Heart right ventricle (tissue), 16 donors: ENCODE measurements around the gene SSTR3. TPM values are rescaled to one million over a fixed set of nuclear protein-coding genes. Genes with fewer than 3 reads are reported as not detected.
A peak's percentile ranks its signal among the peaks of the same experiment; 100 is the strongest.

Experiments
- ATAC-seq, 8 donors: fragments of 200-7000 bp; cut with Tn5 transposase; one replicate each; pipeline ENCODE4 v1.9.1; 2020; ENCODE audit warnings: mild to moderate bottlenecking in 8 of 8, moderate library complexity in 8 of 8, moderate number of reproducible peaks in 1 of 8
- DNase-seq, 2 donors: peaks; one replicate each; pipeline ENCODE4 v3.0.0-alpha.2; 2020
- H3K27ac ChIP-seq, 10 donors: fragments of 200-600 bp; sonication (generic) in 2 of 10; one replicate each; pipeline versions ENCODE4 v1.5.0 to v1.8.0; 2020 to 2022; ENCODE audit warnings: mild to moderate bottlenecking in 3 of 10
- H3K27me3 ChIP-seq, 7 donors: fragments of 200-600 bp; one replicate each; pipeline ENCODE4 v1.8.0; 2021 to 2022; ENCODE audit warnings: mild to moderate bottlenecking in 2 of 7
- H3K36me3 ChIP-seq, 9 donors: fragments of 200-600 bp; sonication (generic) in 1 of 9; one replicate each; pipeline versions ENCODE4 v1.5.0 to v1.8.0; 2020 to 2022; ENCODE audit warnings: mild to moderate bottlenecking in 2 of 9
- H3K4me1 ChIP-seq, 9 donors: fragments of 200-600 bp; sonication (generic) in 1 of 9; one replicate each; pipeline versions ENCODE4 v1.5.0 to v1.8.0; 2020 to 2022; ENCODE audit warnings: mild to moderate bottlenecking in 4 of 9
- H3K4me3 ChIP-seq, 10 donors: fragments of 200-600 bp; sonication (generic) in 2 of 10; one replicate each; pipeline versions ENCODE4 v1.5.0 to v1.8.0; 2020 to 2022; ENCODE audit warnings: mild to moderate bottlenecking in 7 of 10, moderate library complexity in 2 of 10
- H3K9me3 ChIP-seq, 11 donors: fragments of 200-600 bp in 10 of 11; sonication (generic) in 2 of 11; one replicate each; pipeline versions ENCODE4 v1.5.0 to v1.8.0; 2013 to 2022; ENCODE audit warnings: mild to moderate bottlenecking in 2 of 11, control low read depth in 1 of 11, moderate library complexity in 1 of 11
- WGBS, 2 donors: extraction: QIAGEN DNeasy Blood & Tissue Kit; methylation state at CpG; one replicate each; pipeline ENCODE4 v1.1.7; 2013; ENCODE audit warnings: inconsistent platforms in 1 of 2; 5-methylcytosine and 5-hydroxymethylcytosine counted together
- intact Hi-C, 10 donors: fragments of 100-400 bp; cut with DNase I; formaldehyde crosslinking; loops; one replicate each; pipeline versions ENCODE4 v1.11.1 to v1.14.2; 2022
- polyA plus RNA-seq, 2 donors: library from polyadenylated mRNA; stranded (reverse); fragments of 200-250 nt; gene quantifications; one replicate each; pipeline ENCODE4 v1.2.3, GENCODE V29; 2013
- total RNA-seq, 10 donors: library from RNA; stranded (reverse); fragmentation: NEBNext Ultra II Directional in 3 of 10; extraction: Animal tissue kit (Norgen Biotek cat#: 25700) in 3 of 10; gene quantifications; one replicate each; pipeline versions ENCODE4 v1.2.1 to v1.2.4, GENCODE V29; 2021 to 2023
- TF ChIP-seq, protein P1 (sequence below), 9 donors: fragments of 200-600 bp; sonication (generic) in 2 of 9; IDR thresholded peaks; one replicate each; pipeline versions ENCODE4 v1.5.0 to v1.8.0; 2021 to 2022; ENCODE audit warnings: antibody characterized with exemption in 9 of 9, mild to moderate bottlenecking in 5 of 9, moderate library complexity in 1 of 9
- donor health status: Arrhythmogenic right ventricular cardiomyopathy.
- donor health status: ischemic (EF 13 %, LVEDD 7.1; RV severe dilation, severe dysfunction).
- donor health status: healthy with polysubstance abuse.
- donor health status: DM: no; HTN: yes; CAD: no.
- donor health status: DM: no; HTN: no; CAD: no.
- donor health status: ischemic (EF 25% LVEDD 6.9; RV normal size, moderate dysfunction).
- donor health status: ischemic (EF 25% LVEDD 5.7; RV mildly dilated, moderate dysfunction).
- donor health status: healthy.
- donor health status: DM: yes; HTN: yes; CAD: no.
- donor health status: Ischemic cardiomyopathy.
- donor health status: ischemic (EF 35%, LVEDD 5.7; RV mildly dilated, moderate dysfunction).
- donor health status: nonischemic (EF 11% LVEDD 7.7; RV severe dilation, severe dysfunction).
- donor health status: DM: yes; HTN: yes; CAD: no.
- donor health status: PGD.
- donor health status: ischemic (EF 29% LVEDD 5.4; RV normal size, mild dysfunction).
- donor health status: nonischemic (EF 23%, LVEDD 6.1; RV moderate dilation, normal function).

SSTR3 gene
- total and polyA plus RNA-seq, 12 donors: not detected

DNA sequence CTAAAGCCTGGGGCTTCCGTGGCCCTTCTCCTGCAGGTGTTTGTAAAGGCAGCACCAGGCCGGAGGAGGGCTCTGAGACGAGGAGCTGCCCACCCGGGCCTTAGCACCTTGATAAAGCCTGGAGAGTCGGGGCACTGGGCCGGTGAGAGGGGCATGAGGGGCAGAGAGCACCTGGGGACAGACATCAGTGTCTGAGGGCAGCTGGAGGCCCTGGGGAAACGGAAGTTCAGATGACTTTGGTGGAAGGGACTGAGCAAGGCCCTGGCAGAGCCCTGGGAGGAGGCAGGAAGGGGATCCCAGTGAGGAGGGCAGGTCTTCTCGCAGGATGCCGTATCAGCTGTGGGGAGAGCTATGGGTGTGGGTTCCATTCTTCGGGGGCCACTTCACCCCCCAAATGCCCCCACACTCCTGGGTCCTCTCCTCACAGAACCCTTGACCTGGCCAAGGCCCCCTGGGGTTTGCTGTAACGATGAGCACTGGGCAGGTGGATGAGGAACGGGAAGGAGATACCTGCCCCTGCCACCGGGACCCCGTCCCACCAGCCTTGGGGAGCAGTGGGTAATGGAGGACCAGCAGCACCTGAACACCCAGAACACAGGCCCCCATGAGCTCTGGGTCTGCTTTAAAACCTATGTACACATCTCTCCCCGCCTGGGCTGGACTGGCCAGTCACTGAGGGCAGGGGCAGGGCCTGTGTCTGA lies 31.6 kb downstream of the SSTR3 start:
- DNase-seq (no peak), ATAC-seq (no peak)
- 86 to 89% methylated on average over 15 of the region's 15 CpGs for WGBS, 2 donors
- intact Hi-C loops: no loop called here
- TF ChIP-seq, protein P1, sequence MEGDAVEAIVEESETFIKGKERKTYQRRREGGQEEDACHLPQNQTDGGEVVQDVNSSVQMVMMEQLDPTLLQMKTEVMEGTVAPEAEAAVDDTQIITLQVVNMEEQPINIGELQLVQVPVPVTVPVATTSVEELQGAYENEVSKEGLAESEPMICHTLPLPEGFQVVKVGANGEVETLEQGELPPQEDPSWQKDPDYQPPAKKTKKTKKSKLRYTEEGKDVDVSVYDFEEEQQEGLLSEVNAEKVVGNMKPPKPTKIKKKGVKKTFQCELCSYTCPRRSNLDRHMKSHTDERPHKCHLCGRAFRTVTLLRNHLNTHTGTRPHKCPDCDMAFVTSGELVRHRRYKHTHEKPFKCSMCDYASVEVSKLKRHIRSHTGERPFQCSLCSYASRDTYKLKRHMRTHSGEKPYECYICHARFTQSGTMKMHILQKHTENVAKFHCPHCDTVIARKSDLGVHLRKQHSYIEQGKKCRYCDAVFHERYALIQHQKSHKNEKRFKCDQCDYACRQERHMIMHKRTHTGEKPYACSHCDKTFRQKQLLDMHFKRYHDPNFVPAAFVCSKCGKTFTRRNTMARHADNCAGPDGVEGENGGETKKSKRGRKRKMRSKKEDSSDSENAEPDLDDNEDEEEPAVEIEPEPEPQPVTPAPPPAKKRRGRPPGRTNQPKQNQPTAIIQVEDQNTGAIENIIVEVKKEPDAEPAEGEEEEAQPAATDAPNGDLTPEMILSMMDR (IDR thresholded peaks at IDR 0.05): no peak
- no peaks in the 10 kb centered on the region for H3K9me3 ChIP-seq
- no peaks in the 10 kb centered on the region for H3K27me3 ChIP-seq
- peaks cover 30 to 59% (median 44%) of the 10 kb centered on the region in 9 donors for H3K4me1 ChIP-seq
- no peak overlapping the region for H3K4me3 ChIP-seq
- peaks cover 0 to 11% (median 0%) of the 10 kb centered on the region in 9 donors for H3K36me3 ChIP-seq
- no peak overlapping the region for H3K27ac ChIP-seq

DNA sequence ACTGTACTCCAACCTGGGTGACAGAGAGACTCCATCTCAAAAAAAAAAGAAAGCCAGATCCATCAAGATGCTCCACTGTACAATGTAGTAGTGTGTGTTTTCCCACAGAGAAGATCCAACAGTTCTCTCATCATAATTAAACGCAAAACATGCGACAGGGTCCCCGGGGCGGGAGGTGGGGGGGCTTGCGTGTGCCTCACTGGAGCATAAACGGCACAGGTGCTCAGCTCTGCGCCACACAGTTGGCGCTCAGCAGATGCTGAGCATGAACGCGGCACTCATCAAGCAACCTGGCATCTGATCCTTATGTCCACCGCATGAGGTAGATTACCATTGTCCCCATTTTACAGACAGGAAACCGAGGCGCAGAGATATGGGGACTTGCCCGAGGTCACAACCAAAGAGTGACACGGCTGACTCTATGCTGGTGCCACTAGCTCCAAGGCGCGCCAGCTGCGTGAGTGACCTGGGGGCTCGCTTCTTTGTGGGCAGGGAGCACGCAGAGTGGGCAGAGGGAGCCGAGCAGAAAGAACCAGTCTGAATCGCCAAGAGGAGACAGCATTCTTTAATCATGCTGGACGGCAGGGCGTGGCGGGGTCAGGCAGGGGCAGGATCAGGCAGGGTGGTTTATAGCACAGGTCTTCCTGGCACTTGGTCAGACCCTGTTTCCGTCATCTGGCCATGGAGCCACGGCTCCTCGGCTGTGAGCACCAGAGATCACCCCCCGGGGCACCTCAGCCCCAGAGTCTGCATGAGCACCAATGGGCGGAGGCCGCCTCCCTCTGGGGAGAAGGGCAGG lies 32.5 kb downstream of the SSTR3 start:
- intact Hi-C loops: no loop called here
- H3K27me3 ChIP-seq: no peaks in the 10 kb centered on the region
- H3K9me3 ChIP-seq: no peaks in the 10 kb centered on the region
- H3K27ac ChIP-seq: no peak overlapping the region
- H3K4me3 ChIP-seq: no peak overlapping the region
- ATAC-seq (no peak), DNase-seq (no peak)
- TF ChIP-seq, protein P1 (IDR thresholded peaks at IDR 0.05): no peak
- peaks cover 0 to 11% (median 0%) of the 10 kb centered on the region in 9 donors for H3K36me3 ChIP-seq
- peaks cover 32 to 59% (median 50%) of the 10 kb centered on the region in 9 donors for H3K4me1 ChIP-seq
- 87 to 91% methylated on average over 31 of the region's 31 CpGs for WGBS, 2 donors

DNA sequence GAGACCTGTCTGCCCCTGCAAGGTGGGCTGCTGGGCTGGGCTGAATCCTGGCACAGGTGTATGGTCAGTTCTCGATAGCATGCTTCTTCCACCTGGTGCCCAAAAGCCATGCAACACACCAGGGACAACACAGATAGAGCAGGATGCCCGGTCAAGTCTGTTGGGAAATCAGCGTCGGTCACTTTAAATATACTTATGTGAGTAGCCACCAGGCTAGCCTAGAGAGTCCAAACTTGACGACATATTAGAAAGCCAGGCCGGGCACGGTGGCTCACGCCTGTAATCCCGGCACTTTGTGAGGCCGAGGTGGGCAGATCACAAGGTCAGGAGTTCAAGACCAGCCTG lies 33.2 kb downstream of the SSTR3 start:
- Histone ChIP-seq H3K9me3 (no peaks in the 10 kb centered on the region), H3K4me3 (no peak overlapping the region), H3K27me3 (no peaks in the 10 kb centered on the region), H3K36me3 (peaks cover 0 to 9% (median 0%) of the 10 kb centered on the region in 9 donors), H3K27ac (peak overlapping the region in 4 of 10 donors; percentile 22 to 54 (median 38)), H3K4me1 (peaks cover 32 to 59% (median 50%) of the 10 kb centered on the region in 9 donors)
- 78% methylated on average over 10 of the region's 10 CpGs for WGBS, 2 donors
- TF ChIP-seq, protein P1 (IDR thresholded peaks at IDR 0.05): no peak
- intact Hi-C loops: no loop called here
- no peak for ATAC-seq
- no peak for DNase-seq

DNA sequence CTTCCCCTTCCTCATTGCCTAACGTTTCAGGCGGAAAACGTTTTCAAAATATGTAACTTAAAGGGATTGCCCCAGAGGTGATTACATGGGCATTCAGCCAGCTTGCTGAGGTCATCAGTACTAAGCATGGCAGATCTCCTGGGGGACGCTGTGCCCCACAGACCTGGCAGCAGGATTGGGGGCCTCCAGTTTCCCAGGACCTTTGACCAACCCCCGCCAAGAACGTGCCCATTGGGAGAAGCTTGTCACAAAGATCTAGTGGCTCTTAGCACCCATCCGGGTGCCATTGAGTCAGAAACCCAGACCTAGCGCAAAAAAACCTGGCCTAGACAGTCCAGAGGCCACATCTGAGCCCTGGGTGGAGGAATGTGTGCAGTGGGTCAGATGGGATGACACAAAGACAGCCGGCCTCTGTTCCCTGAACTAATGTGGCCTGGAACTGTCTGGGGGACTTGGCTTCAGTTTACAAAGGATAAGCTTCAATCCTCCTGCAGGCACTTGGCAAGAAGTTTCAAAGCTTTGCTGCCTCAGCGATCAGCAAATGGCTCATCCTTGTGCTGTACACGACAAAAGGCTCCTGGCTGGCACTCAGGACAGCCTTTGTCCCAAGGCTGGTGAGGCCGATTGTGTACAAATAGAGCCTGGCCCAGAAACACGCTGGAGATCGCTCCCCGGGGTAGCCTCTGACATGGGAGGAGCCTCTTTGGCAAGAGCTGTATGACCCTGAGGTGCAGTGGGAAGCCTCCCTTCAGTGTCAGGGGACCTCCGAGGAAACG lies 33.7 kb downstream of the SSTR3 start:
- Histone ChIP-seq H3K4me1 (peaks cover 32 to 60% (median 50%) of the 10 kb centered on the region in 9 donors), H3K27me3 (no peaks in the 10 kb centered on the region), H3K4me3 (no peak overlapping the region), H3K9me3 (no peaks in the 10 kb centered on the region), H3K27ac (peak overlapping the region in 6 of 10 donors; percentile 22 to 54 (median 44)), H3K36me3 (peaks cover 0 to 9% (median 0%) of the 10 kb centered on the region in 9 donors)
- WGBS, 2 donors: 43 to 48% methylated on average over 17 of the region's 17 CpGs
- intact Hi-C loops: no loop called here
- no peak for DNase-seq
- peak in 2 of 8 donors; percentile 16 to 30 for ATAC-seq
- TF ChIP-seq, protein P1 (IDR thresholded peaks at IDR 0.05): no peak
